GM12892 (cell line): ENCODE data around the gene LMTK2.

Experiments
- DNase-seq: peaks from one replicate; pipeline ENCODE4 v3.0.0; 2011; ENCODE audit not compliant: insufficient read length
- FAIRE-seq: peaks from 2 replicates; lab custom pipeline; 2011; peaks lifted over from hg19 to GRCh38; lab: Jason Lieb, UNC
- POLR2A ChIP-seq: IDR thresholded peaks from 2 replicates; pipeline ENCODE4 v1.6.1; 2011; ENCODE audit warnings: low read depth, low read length, control low read depth
- POLR2AphosphoS5 ChIP-seq: IDR thresholded peaks from 2 replicates; pipeline ENCODE4 v1.6.1; 2011; ENCODE audit warnings: low read depth, low read length, control low read depth
- TAF1 ChIP-seq: IDR thresholded peaks from 2 replicates; pipeline ENCODE4 v1.6.1; 2011; ENCODE audit warnings: low read depth, mild to moderate bottlenecking, control low read depth, low read length, borderline replicate concordance

LMTK2 gene

DNA sequence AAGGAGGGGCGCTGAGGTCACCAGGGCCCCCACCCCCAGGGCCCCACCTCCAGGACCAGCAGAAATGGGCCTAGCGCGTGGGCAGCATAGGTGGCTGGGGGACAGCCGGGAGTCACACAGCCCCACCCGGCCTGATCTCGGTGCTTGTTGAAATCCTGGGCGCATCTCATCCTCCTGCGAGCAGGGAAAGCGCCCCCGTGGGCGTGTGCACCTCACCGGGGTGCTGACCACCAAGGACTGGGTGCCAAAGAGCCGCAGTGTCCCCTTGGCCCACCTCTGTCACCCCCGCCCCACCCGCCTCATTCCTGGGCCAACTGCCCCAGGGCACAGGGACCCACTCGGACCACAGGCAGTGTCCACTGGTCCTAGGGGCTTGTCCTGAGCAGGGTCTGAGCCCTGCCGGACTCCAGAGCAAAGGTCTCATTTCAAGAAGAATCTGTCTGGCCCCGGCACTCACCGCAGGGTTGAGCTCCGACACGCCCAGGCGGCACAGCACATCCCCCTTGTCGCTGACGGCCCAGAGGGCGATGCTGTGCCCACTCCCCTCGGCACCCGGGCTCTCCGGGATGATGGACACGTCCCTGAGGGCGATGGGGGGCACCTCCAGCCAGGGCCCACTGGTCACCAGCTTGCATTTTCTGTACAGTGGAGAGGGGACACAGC is 116.0 kb downstream of the LMTK2 start:
- DNase-seq (no peak), FAIRE-seq (no peak)
- no peak for TF ChIP-seq POLR2A
- no peak for TF ChIP-seq POLR2AphosphoS5
- TF ChIP-seq TAF1 = no peak

DNA sequence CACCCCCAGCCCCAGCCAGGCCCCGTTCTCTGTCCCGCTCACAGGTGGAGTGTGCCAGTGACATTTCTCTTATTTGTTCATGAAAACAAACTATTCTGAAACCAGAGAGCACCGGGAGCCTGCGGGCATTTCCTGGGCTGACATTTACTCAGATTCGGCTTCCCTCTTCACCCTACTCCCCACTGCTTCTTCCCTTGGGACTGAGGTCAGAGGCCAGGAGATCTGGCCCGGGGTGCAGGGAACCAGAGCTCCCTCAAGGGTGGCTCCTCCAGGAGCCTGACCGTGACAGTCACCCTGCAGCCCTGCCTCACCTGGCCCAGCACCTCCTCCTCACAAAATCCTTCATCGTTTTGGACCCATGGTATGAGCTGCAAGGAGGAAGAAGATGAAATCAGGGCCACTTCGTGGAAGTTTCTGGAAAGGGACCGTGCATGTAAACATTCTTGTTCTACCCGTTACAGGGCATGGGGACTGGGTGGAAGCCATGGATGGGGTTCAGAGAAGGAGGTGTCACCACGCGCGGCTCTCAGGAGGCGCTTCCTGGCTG is 116.8 kb downstream of the LMTK2 start:
- FAIRE-seq (no peak), DNase-seq (no peak)
- TF ChIP-seq POLR2A (no peak), POLR2AphosphoS5 (no peak), TAF1 (no peak)

DNA sequence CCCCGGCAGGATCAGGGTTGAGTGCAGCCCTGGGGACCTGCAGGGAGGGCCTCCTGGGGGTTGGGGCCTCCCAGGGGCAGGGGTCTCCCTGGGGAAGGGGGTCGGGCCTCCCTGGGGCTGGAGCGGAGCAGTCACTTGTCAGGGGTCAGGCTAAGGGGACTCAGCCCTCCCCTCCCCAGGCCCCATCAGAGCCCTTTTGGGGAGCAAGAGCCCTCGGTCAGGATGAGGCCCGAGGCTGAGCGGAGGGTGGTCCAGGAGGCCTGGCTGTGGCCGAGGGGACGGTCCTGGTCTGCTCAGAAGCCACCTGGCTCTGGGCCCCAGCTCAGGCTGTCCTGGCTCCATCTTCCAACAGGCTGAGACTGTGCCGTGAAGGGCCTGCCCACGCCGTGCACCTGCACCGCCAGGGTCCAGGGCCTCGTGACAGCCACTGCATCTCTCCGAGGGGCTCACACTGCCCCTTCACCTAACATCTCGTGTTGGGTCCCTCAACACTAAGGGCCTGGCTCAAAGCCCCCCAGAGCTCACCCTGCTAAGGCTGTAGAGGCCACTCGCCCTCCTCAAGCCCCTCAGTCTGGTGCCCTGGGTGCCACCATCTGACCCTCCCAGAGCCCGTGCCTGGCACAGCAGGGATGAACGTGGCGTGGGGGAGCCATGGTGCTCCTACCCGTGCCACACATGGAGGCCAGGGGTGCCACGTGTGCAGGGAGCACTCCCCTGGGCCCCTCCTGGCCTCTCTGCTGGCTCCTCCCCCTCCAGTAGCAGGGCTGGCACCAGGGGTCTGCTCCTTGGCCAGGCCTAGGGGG is 117.4 kb downstream of the LMTK2 start:
- FAIRE-seq = no peak
- DNase-seq = no peak
- TF ChIP-seq POLR2AphosphoS5 = no peak
- TF ChIP-seq POLR2A = no peak

DNA sequence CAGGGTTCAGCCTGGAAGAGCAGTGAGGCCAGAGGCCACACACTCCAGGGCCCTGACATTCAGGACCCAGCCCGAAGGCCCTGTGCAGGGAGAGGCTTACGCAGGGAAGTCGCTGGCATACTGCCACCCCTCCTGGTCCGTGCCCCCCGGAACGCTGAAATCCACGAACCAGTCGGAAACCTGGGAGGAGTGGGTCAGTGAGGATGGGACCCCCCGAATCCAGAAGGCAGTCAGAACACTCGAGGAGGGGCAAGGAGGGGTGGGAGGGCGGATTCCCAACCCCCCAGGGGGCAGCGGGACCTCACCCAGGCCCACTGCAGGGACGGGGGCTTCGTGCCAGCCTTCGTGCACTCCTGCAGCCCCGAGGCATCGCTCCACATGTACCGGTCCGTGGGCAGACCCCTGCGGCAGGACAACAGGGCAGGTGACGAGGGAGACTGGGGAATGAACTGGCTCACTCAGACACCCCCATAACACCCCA is 118.1 kb downstream of the LMTK2 start:
- TF ChIP-seq POLR2AphosphoS5 (no peak), TAF1 (no peak), POLR2A (no peak)
- FAIRE-seq (no peak), DNase-seq (no peak)

DNA sequence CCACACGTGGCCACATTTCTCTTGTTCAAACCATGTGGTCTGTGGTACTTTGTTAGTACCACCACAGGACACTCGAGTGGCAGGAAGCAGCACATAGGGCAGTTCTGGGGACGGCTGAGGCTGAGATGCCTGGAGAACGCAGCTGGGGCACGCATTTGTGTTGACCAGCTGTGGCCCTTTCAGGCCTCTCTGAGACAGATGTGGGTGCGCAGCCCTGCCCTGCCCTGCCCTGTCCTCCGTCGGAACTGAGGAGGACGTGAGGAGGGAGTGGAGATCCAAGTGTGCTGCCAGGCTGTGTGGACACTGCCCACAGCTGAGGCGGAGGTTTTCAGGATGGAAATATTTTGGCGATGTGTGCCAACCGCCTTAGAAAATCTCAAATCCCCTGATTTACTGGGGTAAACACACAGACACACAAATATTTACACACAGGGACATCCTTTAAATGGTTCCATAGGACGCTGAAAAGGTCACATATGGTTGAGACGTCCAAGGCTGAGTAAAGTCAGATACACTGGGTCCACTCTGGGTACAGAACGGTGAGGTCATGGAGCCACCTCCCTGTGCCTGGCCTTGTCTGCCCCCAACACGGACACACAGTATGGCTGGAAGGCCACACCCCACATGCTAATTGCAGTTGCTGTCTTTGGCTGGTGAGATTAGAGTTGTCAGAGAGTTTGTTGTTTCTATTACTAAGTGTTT is 119.4 kb downstream of the LMTK2 start:
- no peak for TF ChIP-seq POLR2AphosphoS5
- no peak for TF ChIP-seq POLR2A
- TF ChIP-seq TAF1 = no peak
- FAIRE-seq (no peak), DNase-seq (no peak)

DNA sequence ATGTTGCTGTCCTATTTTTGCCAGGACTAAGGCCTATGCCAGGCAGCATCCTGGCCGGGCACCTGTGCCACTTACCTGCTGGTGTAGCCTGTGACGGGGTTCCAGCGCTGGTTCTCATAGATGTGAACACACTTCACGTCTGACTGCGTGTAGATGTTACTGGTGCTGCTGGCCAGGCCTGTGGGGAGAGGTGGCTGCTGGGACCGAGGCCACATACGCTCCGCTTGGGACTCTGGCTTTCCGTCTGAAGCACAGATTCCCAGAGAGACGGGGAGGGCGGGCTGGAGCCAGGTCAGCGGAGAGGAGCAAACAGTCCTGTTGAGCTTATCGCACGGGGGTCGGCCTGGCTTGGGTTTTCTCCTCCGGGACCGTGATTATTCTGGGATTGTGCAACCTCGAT is 121.3 kb downstream of the LMTK2 start:
- FAIRE-seq (no peak), DNase-seq (no peak)
- no peak for TF ChIP-seq POLR2A
- no peak for TF ChIP-seq TAF1
- TF ChIP-seq POLR2AphosphoS5 = no peak

DNA sequence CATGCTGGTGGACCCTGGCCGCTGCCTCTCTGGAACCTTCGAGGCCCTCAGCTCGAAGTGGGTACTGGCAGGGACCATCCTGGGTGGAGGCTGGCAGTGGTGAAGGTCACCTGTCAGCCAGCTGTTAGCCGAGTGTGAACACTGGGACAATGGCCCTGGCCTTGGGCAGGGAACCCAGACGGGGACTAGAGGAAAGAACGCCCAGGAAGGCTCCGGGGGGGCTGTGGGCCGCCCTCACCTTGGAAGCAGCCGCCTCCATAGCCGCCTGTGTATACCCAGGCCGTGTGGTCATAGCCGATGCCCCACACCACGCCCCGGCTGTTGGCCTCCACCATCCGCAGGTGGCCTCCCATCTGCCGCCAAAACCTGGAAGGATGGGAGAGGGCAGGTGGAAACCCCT is 122.1 kb downstream of the LMTK2 start:
- DNase-seq = no peak
- FAIRE-seq = no peak
- no peak for TF ChIP-seq POLR2A
- no peak for TF ChIP-seq POLR2AphosphoS5
- TF ChIP-seq TAF1 = no peak

DNA sequence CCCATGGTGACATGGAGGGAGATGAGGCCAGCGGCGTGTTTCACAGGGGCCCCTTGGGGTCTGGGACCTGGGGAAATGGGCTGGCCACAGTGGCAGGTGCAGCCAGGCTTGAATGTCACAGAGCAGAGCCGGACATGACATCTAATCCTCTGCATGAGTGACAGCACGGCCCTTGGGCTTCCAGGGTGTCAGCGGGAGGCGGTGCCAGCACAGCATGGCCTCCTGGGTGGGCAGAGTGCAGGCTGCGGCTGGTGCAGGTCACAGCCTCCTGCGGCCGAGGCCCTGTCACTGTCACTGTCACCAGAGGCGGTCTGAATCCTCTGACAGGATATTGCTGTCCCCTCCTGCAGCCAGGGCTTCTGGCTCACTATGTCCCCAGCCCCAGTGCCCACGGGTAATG is 122.8 kb downstream of the LMTK2 start:
- TF ChIP-seq TAF1 (no peak), POLR2A (no peak), POLR2AphosphoS5 (no peak)
- DNase-seq (no peak), FAIRE-seq (no peak)

DNA sequence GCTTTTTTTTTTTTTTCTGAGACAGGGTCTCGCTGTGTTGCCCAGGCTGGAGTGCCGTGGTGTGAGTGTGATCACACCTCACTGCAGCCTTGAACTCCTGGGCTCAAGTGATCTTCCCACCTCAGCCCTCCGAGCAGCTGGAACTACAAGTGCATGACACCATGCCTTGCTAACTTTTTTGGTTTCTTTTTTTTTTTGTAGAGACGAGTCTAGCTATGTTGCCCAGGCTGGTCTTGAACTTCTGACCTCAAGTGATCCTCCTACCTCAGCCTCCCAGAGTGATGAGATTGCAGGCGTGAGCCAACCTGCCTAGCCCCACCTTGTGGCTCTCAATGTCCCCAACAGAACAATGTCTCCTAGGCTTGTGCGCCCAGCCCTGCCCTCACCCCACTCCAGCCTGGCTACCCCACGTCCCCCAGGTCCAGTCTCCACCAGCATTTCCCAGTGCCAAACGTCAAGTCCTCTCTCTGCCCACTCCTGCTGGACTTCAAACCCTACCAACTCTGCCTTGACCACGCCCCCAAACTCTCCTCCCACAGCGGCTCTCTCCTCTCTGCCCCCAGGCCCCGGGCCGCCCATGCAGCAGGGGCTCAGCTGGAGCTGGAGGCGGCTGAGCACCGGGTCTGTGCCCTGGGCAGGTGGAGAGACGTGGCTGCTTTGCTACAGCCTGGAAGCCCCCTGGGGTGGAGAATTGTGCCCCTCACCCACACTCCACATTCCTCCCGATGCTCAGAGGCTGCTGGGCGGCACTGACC is 123.5 kb downstream of the LMTK2 start:
- FAIRE-seq = no peak
- no peak for TF ChIP-seq TAF1
- TF ChIP-seq POLR2A = no peak
- TF ChIP-seq POLR2AphosphoS5 = no peak
- DNase-seq = no peak

DNA sequence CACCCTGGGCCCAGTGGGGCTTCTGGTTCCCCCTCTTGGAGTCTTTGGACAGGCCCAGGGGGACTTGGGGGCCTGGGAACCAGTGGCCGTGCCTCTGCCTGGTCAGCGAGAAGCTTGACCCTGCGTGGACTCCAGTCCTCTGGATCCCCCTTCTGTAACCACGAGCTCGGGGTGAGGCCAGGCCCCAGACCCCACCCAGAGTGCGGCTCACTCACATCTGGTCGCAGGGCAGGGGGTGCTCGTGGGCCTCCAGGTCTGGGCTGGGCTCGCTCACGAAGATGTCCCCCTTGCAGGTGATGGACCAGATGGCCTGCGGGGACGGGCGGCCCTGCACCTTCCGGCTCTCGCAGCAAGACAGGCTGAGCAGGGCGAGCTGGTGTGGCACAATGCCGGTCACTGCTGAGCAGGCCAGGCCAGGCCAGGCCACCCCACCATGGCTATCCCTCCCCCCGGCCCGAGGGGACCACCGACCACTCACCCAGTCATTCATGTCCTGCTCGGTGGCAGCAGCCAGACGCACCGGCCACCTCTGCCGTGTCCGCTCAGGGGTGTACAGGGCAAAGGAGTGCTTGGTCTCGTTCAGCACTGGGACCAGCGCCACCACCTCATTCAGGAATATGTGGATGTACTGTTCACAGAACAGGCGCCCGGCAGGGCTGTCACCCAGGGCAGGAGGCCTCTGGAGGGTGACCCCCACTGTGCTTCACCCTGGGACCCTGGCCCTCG is 124.2 kb downstream of the LMTK2 start:
- no peak for FAIRE-seq
- no peak for TF ChIP-seq POLR2AphosphoS5
- no peak for TF ChIP-seq POLR2A
- TF ChIP-seq TAF1 = no peak
- no peak for DNase-seq
